Limb (tissue), 2 donors: Measurements from ENCODE around the gene TET3.

Experiments
- DNase-seq, 2 donors: peaks; one replicate each; pipeline ENCODE4 v3.0.0-alpha.2; 2016; ENCODE audit errors: extremely low spot score in 2 of 2

The TET3 gene

GRCh38 chr2:74004212-74005182 is 19.8 kb downstream of the TET3 start:
- DNase-seq, result no peak

- no peak for DNase-seq
Observed at GRCh38 chr2:74005786-74006185, 21.1 kb downstream of the TET3 start.

- peak in 1 of 2 donors; percentile 78 for DNase-seq
Observed at GRCh38 chr2:74006459-74006858, 21.7 kb downstream of the TET3 start.

GRCh38 chr2:74007121-74007520 is 22.4 kb downstream of the TET3 start:
- no peak for DNase-seq

- DNase-seq, result no peak
Observed at GRCh38 chr2:74007711-74008110, 23.0 kb downstream of the TET3 start.

GRCh38 chr2:74008761-74009395 is 24.2 kb downstream of the TET3 start:
- no peak for DNase-seq

- DNase-seq, result no peak
Observed at GRCh38 chr2:74009577-74009976, 24.9 kb downstream of the TET3 start.

- peak; percentile 53 to 54 for DNase-seq
Observed at GRCh38 chr2:74010087-74010541, 25.4 kb downstream of the TET3 start.

GRCh38 chr2:74011246-74011645 is 26.5 kb downstream of the TET3 start:
- no peak for DNase-seq

- DNase-seq, result no peak
Observed at GRCh38 chr2:74014813-74015212, 30.1 kb downstream of the TET3 start.

GRCh38 chr2:74017223-74017622 is 32.5 kb downstream of the TET3 start:
- DNase-seq, result no peak

- DNase-seq, result no peak
Observed at GRCh38 chr2:74019516-74019915, 34.8 kb downstream of the TET3 start.

- no peak for DNase-seq
Observed at GRCh38 chr2:74020702-74021406, 36.1 kb downstream of the TET3 start.

- no peak for DNase-seq
Observed at GRCh38 chr2:74021407-74021755, 36.7 kb downstream of the TET3 start.

- DNase-seq, result no peak
Observed at GRCh38 chr2:74024216-74024615, 39.5 kb downstream of the TET3 start.

GRCh38 chr2:74025971-74026612 is 41.4 kb downstream of the TET3 start:
- no peak for DNase-seq

- no peak for DNase-seq
Observed at GRCh38 chr2:74026687-74027241, 42.1 kb downstream of the TET3 start.

GRCh38 chr2:74027496-74027895 is 42.8 kb downstream of the TET3 start:
- no peak for DNase-seq

- DNase-seq, result no peak
Observed at GRCh38 chr2:74028290-74028689, 43.6 kb downstream of the TET3 start.

GRCh38 chr2:74028741-74029140 is 44.0 kb downstream of the TET3 start:
- DNase-seq, result no peak

GRCh38 chr2:74029714-74030397 is 45.1 kb downstream of the TET3 start:
- no peak for DNase-seq
